Lower leg skin (tissue), 3 donors: ENCODE results near the gene AMH.

Experiments
- POLR2A ChIP-seq, 2 donors: fragments of 450-650 bp; IDR thresholded peaks; one replicate each; pipeline ENCODE4 v1.6.1; 2016 to 2017; ENCODE audit warnings: antibody characterized with exemption in 2 of 2, mild to moderate bottlenecking in 1 of 2, moderate library complexity in 1 of 2
- TF ChIP-seq, protein P1 (sequence below), 3 donors: fragments of 450-650 bp; IDR thresholded peaks; one replicate each; pipeline ENCODE4 v1.5.1; 2016; ENCODE audit warnings: antibody characterized with exemption in 3 of 3, mild to moderate bottlenecking in 3 of 3, moderate library complexity in 2 of 3

DNA sequence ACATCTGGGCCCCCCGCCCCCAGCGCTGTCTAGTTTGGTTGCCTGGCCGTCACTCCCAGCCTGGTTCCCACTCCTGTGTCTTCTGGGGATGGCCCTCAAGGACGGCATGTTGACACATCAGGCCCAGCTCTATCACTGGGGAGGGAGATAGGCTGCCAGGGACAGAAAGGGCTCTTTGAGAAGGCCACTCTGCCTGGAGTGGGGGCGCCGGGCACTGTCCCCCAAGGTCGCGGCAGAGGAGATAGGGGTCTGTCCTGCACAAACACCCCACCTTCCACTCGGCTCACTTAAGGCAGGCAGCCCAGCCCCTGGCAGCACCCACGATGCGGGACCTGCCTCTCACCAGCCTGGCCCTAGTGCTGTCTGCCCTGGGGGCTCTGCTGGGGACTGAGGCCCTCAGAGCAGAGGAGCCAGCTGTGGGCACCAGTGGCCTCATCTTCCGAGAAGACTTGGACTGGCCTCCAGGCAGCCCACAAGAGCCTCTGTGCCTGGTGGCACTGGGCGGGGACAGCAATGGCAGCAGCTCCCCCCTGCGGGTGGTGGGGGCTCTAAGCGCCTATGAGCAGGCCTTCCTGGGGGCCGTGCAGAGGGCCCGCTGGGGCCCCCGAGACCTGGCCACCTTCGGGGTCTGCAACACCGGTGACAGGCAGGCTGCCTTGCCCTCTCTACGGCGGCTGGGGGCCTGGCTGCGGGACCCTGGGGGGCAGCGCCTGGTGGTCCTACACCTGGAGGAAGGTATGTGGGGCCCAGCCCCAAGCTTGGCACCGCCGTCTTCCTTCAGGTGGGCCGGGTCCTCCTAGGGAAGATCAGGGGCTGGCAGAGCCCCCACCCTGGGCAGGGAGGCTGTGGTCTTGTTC is at the start of gene AMH:
- TF ChIP-seq, protein P1, sequence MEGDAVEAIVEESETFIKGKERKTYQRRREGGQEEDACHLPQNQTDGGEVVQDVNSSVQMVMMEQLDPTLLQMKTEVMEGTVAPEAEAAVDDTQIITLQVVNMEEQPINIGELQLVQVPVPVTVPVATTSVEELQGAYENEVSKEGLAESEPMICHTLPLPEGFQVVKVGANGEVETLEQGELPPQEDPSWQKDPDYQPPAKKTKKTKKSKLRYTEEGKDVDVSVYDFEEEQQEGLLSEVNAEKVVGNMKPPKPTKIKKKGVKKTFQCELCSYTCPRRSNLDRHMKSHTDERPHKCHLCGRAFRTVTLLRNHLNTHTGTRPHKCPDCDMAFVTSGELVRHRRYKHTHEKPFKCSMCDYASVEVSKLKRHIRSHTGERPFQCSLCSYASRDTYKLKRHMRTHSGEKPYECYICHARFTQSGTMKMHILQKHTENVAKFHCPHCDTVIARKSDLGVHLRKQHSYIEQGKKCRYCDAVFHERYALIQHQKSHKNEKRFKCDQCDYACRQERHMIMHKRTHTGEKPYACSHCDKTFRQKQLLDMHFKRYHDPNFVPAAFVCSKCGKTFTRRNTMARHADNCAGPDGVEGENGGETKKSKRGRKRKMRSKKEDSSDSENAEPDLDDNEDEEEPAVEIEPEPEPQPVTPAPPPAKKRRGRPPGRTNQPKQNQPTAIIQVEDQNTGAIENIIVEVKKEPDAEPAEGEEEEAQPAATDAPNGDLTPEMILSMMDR (IDR thresholded peaks at IDR 0.05), result no peak
- no peak for TF ChIP-seq POLR2A (IDR thresholded peaks at IDR 0.05)
